Endometrial microvascular endothelial cells (primary cell): Measurements from ENCODE around the gene TAL2. TPM values are rescaled to one million over a fixed set of nuclear protein-coding genes. Genes with fewer than 3 reads are reported as not detected.
"Not testable (repeated sequence)": the region's sequence is repeated elsewhere in the genome, so short reads cannot be mapped to it uniquely, and the experiment has no call there.

Source experiments
- in situ Hi-C: cut with HindIII; loops from 2 replicates; pipeline ENCODE4 v1.10.0; 2017; ENCODE audit warnings: low sequenced_read_pairs, low pct_unique_long_range_greater_than_20kb; ENCODE audit errors: inconsistent ontology term
- total RNA-seq: library from RNA; depleted of rRNA; stranded (reverse); fragments of >200 nt; gene quantifications from one replicate; pipeline ENCODE4 v1.2.3, GENCODE V29; 2015; ENCODE audit errors: inconsistent ontology term

TAL2 gene
- total RNA-seq, 1 donor from 2014 or later, result not detected

DNA sequence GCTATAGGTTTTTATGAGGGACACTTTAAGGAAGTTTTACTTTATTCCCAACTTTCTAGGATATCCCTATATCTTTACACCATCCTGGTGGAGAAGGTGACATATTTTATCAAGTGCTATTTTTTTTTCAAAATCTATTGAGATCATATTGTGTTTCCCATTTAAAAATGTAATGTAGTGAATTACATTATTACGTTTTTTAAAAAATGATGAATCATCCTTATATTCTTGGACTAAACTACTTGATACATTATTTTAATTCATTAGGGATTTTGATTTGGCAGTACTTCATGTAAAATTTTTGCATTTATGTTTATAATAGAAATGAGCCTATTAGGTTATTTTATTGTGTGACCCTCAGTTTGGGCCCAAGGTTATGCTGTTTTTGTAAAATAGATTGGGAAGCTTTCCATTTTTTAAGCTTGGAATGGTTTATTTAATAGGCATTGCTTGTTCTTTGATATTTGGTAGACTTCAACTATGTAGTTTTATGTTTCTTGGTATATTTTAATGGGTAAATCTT is 36.2 kb downstream of the TAL2 start:
- in situ Hi-C loops, result no loop called here

DNA sequence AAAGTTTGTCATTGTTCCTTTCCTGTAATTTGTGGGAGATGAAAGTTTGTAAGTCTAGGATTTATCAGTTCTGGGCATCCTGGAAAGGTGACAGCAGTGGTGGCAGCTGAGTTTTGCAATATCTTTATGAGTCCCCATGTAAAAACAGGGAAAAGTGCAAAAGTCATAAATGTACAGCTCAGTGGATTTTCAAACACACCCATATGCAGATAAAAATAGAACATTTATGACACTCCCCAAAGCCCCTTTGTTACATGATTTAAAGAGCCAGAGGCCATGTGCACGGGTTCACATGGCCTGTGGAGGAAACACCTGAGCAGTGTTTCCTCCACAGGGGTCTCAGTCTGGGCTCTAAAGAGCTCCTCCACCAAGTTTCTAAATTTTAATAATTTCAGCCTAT is 38.4 kb downstream of the TAL2 start:
- in situ Hi-C loops, result no loop called here

DNA sequence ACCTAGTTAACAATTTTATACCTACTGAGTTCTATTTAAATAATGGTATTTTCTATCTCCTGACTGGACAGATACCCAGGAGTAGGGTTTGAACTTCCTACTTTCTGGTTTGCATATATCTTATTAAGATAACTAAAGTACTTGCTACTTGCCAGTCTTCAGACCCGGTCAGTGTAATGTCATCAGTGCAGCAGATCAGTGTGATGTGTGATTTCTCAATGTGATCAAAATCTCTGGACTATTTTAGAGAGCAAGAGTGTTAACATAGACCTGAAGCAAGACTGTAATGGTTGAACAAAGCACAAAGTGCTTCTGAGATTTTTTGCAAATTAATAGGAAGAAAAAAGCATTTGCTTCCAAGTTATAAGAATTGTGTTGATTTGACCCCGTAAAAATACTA is 38.9 kb downstream of the TAL2 start:
- in situ Hi-C loops, result no loop called here

DNA sequence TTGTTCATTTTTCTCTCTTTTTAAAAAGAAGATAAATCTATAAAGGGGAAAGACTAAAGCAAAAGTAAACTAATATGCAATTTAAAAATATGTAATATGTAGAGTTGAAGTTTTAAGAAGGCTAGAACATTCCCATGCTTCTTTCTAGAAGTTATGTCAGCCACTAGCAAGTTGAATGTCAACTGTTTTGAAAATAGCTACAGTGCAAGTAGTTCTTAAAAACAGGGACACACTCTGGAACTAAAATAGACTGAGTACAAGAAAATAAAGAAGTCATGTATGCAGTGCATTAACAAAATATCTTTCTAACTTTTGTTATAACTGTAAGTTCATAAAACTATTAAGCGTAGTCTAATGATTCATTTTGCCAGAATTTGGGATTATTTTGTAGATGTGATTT is 40.0 kb downstream of the TAL2 start:
- in situ Hi-C loops, result no loop called here

GRCh38 chr9:105703638-105704037 is 41.4 kb downstream of the TAL2 start:
- in situ Hi-C loops, result not testable (repeated sequence)

GRCh38 chr9:105706156-105706555 is 43.9 kb downstream of the TAL2 start:
- in situ Hi-C loops, result no loop called here

- in situ Hi-C loops, result no loop called here
These were observed 46.1 kb downstream of the TAL2 start for GRCh38 chr9:105708405-105708804.

DNA sequence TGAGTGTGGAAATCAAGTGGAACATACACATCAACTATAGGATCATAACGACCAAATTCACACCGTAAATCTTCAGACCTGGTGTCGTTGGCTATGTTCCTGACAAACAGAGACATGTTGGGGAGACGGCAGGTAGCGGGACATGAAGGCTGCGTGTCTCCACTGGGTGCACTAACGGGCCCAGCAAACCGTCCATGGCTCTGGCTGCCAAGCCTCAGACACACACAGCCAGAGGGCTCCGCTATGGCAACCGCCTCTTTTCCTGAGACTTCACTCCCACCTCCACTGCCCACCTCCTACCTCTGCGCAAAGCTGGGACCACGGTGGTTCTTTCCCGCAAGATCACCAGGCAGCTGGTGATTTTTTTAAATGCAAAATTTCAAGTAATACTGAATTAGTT is 48.4 kb downstream of the TAL2 start:
- in situ Hi-C loops, result no loop called here

DNA sequence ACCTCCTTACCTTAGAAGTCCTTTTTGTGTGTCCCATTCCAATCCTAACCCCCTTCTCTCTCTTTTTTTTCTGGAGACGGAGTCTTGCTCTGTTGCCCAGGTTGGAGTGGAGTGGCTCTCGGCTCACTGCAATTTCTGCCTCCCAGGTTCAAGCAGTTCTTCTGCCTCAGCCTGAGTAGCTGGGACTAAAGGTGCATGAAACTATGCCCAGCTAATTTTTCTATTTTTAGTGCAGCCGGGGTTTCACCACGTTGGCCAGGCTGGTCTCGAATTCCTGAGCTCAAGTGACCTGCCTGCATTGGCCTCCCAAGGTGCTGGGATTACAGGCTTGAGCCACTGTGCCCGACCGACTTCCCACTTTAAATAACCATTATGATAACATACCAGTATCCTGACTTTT is 49.6 kb downstream of the TAL2 start:
- in situ Hi-C loops, result no loop called here

GRCh38 chr9:105712297-105712696 is 50.0 kb downstream of the TAL2 start:
- in situ Hi-C loops, result no loop called here

Other genes with a start within 250 kb of the TAL2 start
- 1.1 TPM for gene FSD1L, start 214.4 kb upstream of the TAL2 start, total RNA-seq
- gene FKTN, start 104.3 kb upstream of the TAL2 start, total RNA-seq, result 12.1 TPM
- gene TMEM38B, start 32.1 kb downstream of the TAL2 start, total RNA-seq, result 16.4 TPM